GM12878 (cell line): ENCODE data around the gene NNAT. TPM values are rescaled to one million over a fixed set of nuclear protein-coding genes. Genes with fewer than 3 reads are reported as not detected.

ENCODE experiments used
- ATAC-seq: fragments of 200-7000 bp; cut with Tn5 transposase; 3 replicates; pipeline ENCODE4 v1.9.1; 2020; ENCODE audit warnings: mild to moderate bottlenecking, moderate library complexity
- BruUV-seq: library from RNA; stranded (reverse); fragments of 400-500 nt; replicated peaks from 2 replicates; lab custom pipeline; 2021; lab: Mats Ljungman, UMichigan
- CTCF ChIA-PET: fragments of 300-600 bp; sonication (Branson Sonifier 250); formaldehyde crosslinking; extraction: SDS; loops from one replicate; lab custom pipeline; 2021; ENCODE audit warnings: inconsistent platforms; lab: Yijun Ruan, JAX
- POLR2A ChIA-PET: fragments of 350-600 bp; formaldehyde crosslinking; extraction: SDS; loops from one replicate; lab custom pipeline; 2021; ENCODE audit warnings: inconsistent platforms; lab: Charles Lee
- RAD21 ChIA-PET: fragments of 300-600 bp; sonication (Branson Sonifier 250); formaldehyde crosslinking; loops from one replicate; lab custom pipeline; 2023; ENCODE audit warnings: antibody characterized with exemption; ENCODE audit not compliant: unreplicated experiment; lab: Charles Lee
- SMC1A ChIA-PET: fragments of 300-600 bp; sonication (Branson Sonifier 250); formaldehyde crosslinking; loops from one replicate; lab custom pipeline; 2023; ENCODE audit not compliant: unreplicated experiment, uncharacterized antibody; lab: Charles Lee
- DNase-seq: peaks from one replicate; pipeline ENCODE4 v3.0.0-alpha.2; 2011; ENCODE audit warnings: low read depth, low spot score
- FAIRE-seq: peaks from 3 replicates; lab custom pipeline; 2011; peaks lifted over from hg19 to GRCh38; lab: Jason Lieb, UNC
- H2AFZ ChIP-seq: 2 replicates; pipeline ENCODE4 v1.6.0; 2011; ENCODE audit warnings: low read depth, low read length, control low read depth; ENCODE audit not compliant: control insufficient read depth
- H3K27ac ChIP-seq: 2 replicates; pipeline ENCODE4 v1.5.1; 2011; ENCODE audit warnings: control low read depth; ENCODE audit not compliant: control insufficient read depth, insufficient read depth
- H3K27me3 ChIP-seq, 2 experiments: replicated peaks in 1 of 2; 2 replicates each; pipeline versions ENCODE4 v1.6.0 to v1.6.1; 2011; ENCODE audit warnings: low read length in 1 of 2; ENCODE audit not compliant: control insufficient read depth in 2 of 2, insufficient read depth in 2 of 2
- H3K36me3 ChIP-seq, 2 experiments: 2 replicates each; pipeline ENCODE4 v1.5.1; 2011; ENCODE audit warnings: low read length in 1 of 2; ENCODE audit not compliant: control insufficient read depth in 2 of 2, insufficient read depth in 2 of 2
- H3K4me1 ChIP-seq: 2 replicates; pipeline ENCODE4 v1.6.1; 2011; ENCODE audit warnings: mild to moderate bottlenecking, low read length, moderate library complexity, mixed read lengths; ENCODE audit not compliant: control insufficient read depth, insufficient read depth
- H3K4me2 ChIP-seq: 2 replicates; pipeline ENCODE4 v1.6.0; 2011; ENCODE audit warnings: control low read depth; ENCODE audit not compliant: control insufficient read depth, insufficient read depth
- H3K4me3 ChIP-seq: fragments of 200-600 bp; sonication (generic); 2 replicates; pipeline ENCODE4 v1.5.1; 2016
- H3K79me2 ChIP-seq: 2 replicates; pipeline ENCODE4 v1.6.0; 2011; ENCODE audit warnings: low read length; ENCODE audit not compliant: control insufficient read depth, insufficient read depth
- H3K9ac ChIP-seq: 2 replicates; pipeline ENCODE4 v1.8.0; 2011; ENCODE audit warnings: low read length, control low read depth, mixed read lengths; ENCODE audit not compliant: control insufficient read depth, insufficient read depth
- H3K9me3 ChIP-seq: replicated peaks from 3 replicates; pipeline ENCODE4 v1.5.1; 2011; ENCODE audit warnings: mild to moderate bottlenecking, low read length; ENCODE audit not compliant: control insufficient read depth, insufficient read depth
- H4K20me1 ChIP-seq: 2 replicates; pipeline ENCODE4 v1.6.0; 2011; ENCODE audit not compliant: control insufficient read depth, insufficient read depth
- ATF7 ChIP-seq: fragments of 450-650 bp; IDR thresholded peaks from 2 replicates; pipeline ENCODE4 v1.6.1; 2016; ENCODE audit warnings: low read depth, mild to moderate bottlenecking
- CHD2 ChIP-seq: IDR thresholded peaks from 2 replicates; pipeline ENCODE4 v1.6.1; 2011; ENCODE audit warnings: low read depth, low read length, improper control_type of control experiment, borderline replicate concordance
- DPF2 ChIP-seq: fragments of 450-650 bp; IDR thresholded peaks from 2 replicates; pipeline ENCODE4 v1.6.1; 2017; ENCODE audit warnings: mild to moderate bottlenecking
- EED ChIP-seq: sonication (generic); IDR thresholded peaks from 2 replicates; pipeline ENCODE4 v1.6.1; 2016; ENCODE audit warnings: antibody characterized with exemption, low read depth
- EZH2 ChIP-seq: IDR thresholded peaks from 2 replicates; pipeline ENCODE4 v1.6.1; 2012; ENCODE audit warnings: low read depth, mild to moderate bottlenecking, control low read depth, inconsistent platforms, low read length, borderline replicate concordance; ENCODE audit not compliant: control insufficient read depth
- IKZF2 ChIP-seq, 2 experiments: fragments of 450-650 bp; IDR thresholded peaks; 2 replicates each; pipeline ENCODE4 v1.6.1; 2017; ENCODE audit warnings: mild to moderate bottlenecking in 2 of 2, moderate library complexity in 2 of 2
- IRF4 ChIP-seq: IDR thresholded peaks from 2 replicates; pipeline ENCODE4 v1.6.1; 2011; ENCODE audit warnings: low read depth, low read length
- MTA3 ChIP-seq: IDR thresholded peaks from 2 replicates; pipeline ENCODE4 v1.6.1; 2012; ENCODE audit warnings: low read length, inconsistent platforms, borderline replicate concordance
- MXI1 ChIP-seq: fragments of 150-350 bp; IDR thresholded peaks from 2 replicates; pipeline ENCODE4 v1.6.1; 2011; ENCODE audit warnings: low read depth, mild to moderate bottlenecking, inconsistent platforms, low read length, improper control_type of control experiment
- RUNX3 ChIP-seq: IDR thresholded peaks from 2 replicates; pipeline ENCODE4 v1.6.1; 2012; ENCODE audit warnings: low read length, inconsistent platforms
- SPI1 ChIP-seq: IDR thresholded peaks from 2 replicates; pipeline ENCODE4 v1.6.1; 2011; ENCODE audit warnings: low read depth, mild to moderate bottlenecking, low read length, moderate library complexity, borderline replicate concordance; ENCODE audit not compliant: insufficient read depth
- SRF ChIP-seq, 2 experiments: IDR thresholded peaks; 2 replicates each; pipeline ENCODE4 v1.6.1; 2011; ENCODE audit warnings: low read depth in 2 of 2, low read length in 2 of 2, mild to moderate bottlenecking in 1 of 2, moderate library complexity in 1 of 2
- YBX1 ChIP-seq: fragments of 450-650 bp; IDR thresholded peaks from 2 replicates; pipeline ENCODE4 v1.6.1; 2016; ENCODE audit warnings: antibody characterized with exemption
- ZSCAN29 ChIP-seq: fragments of 450-650 bp; IDR thresholded peaks from 2 replicates; pipeline ENCODE4 v1.6.1; 2017; ENCODE audit warnings: mild to moderate bottlenecking, moderate library complexity
- WGBS: methylation state at CpG from one replicate; pipeline ENCODE4 v1.1.6; 2016; ENCODE audit warnings: low lambda C conversion rate; ENCODE audit not compliant: insufficient replicate concordance, insufficient coverage; ENCODE audit errors: missing lambda C conversion rate; 5-methylcytosine and 5-hydroxymethylcytosine counted together
- in situ Hi-C: fragments of 300-500 bp; cut with MboI; formaldehyde crosslinking; loops from 9 replicates; pipeline ENCODE4 v1.14.3; 2018; ENCODE audit warnings: mixed read lengths
- intact Hi-C: fragments of 100-400 bp; cut with micrococcal nuclease; formaldehyde crosslinking; loops from one replicate; pipeline ENCODE4 v1.14.2; 2022; ENCODE audit not compliant: unreplicated experiment
- polyA plus RNA-seq, 11 experiments: library from polyadenylated mRNA; depleted of rRNA in 4 of 11; unstranded in 6 of 11; stranded (reverse) in 5 of 11; fragments of >200 nt; fragmentation: Nextera tagmentation in 4 of 11; fragmentation: Illumina TruSeq in 1 of 11; extraction: Ambion mirVana in 4 of 11; extraction: Trizol in 1 of 11; gene quantifications; 1 replicate in 1 of 11; 2 replicates in 10 of 11; pipeline versions ENCODE4 v1.2.1 to v1.2.3, GENCODE V29; 2011 to 2016; ENCODE audit warnings: inconsistent platforms in 2 of 11, missing spikeins in 2 of 11, low read depth in 1 of 11
- total RNA-seq, 4 experiments: library from RNA; depleted of rRNA in 3 of 4; stranded (reverse); fragments of >200 nt in 3 of 4; fragmentation: Illumina TruSeq in 1 of 4; extraction: Trizol in 1 of 4; gene quantifications; 2 replicates each; pipeline versions ENCODE4 v1.2.1 to v1.2.3, GENCODE V29; 2013 to 2021
- TF ChIP-seq, protein P1 (sequence below): IDR thresholded peaks from 2 replicates; pipeline ENCODE4 v1.6.1; 2012; ENCODE audit warnings: improper control_type of control experiment, low read depth, low read length; ENCODE audit not compliant: insufficient replicate concordance

NNAT gene
- total and polyA plus RNA-seq, 10 of the 15 experiments (the other 5 are each of a cell fraction or from before 2014, with no cell fraction given): 0.22 to 0.99 (median 0.42) TPM; not detected in 7

DNA sequence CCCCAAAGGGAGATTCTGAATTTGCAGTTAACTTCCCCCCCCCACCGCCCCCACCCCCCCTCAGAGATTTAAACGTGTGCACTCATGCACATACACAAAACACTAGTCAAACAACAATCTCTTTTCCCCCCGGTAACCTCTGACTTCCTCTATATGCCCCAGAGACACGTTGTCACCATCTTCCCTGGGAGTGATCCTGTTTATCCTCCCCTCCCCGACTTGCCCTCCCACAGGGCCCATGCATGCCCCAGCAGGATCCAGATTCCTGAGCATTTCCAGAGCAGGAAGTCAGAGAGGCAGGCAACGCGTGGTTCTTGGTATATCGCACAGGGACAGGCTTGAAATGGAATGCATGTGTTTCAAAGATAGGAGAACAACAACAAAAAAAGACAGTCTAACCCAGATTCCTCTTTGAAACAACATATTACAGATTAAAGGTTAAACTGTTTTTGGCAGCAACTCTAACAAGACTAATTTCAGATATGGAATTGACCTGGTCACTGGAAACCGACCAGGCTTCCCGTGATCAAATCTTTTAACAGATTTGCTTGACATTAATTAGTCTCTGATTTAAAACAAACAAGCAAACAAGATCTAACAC lies 5.3 kb downstream of the NNAT start:
- CTCF ChIA-PET: interaction anchor here (13.3 to 13.5 kb wide), 2 partner anchors 258 to 331 kb away, joined by 200 to 282 read pairs; no protein-coding TSS in a partner anchor
- Histone ChIP-seq H3K36me3 (no peaks in the 10 kb centered on the region; a peak in 1 of 4 replicates), H3K4me2 (peak overlapping the region; percentile 85), H3K4me1 (peaks cover 16% of the 10 kb centered on the region), H3K4me3 (peak overlapping the region; percentile 89), H3K27me3 (no peaks in the 10 kb centered on the region), H2AFZ (no peak overlapping the region), H3K9me3 (no peaks in the 10 kb centered on the region), H3K9ac (peak overlapping the region; percentile 98), H4K20me1 (peaks cover 7% of the 10 kb centered on the region; the same call in 1 of the 2 replicates), H3K27ac (peak overlapping the region; percentile 50), H3K79me2 (peaks cover 34% of the 10 kb centered on the region)
- TF ChIP-seq SPI1 (peak; percentile 41; the same call in 1 of the 2 replicates), IRF4 (no peak), YBX1 (no peak), SRF (IDR thresholded peaks at IDR 0.05; ENCODE audit: low read depth in 2 of 2, low read length in 2 of 2) (no peak), ATF7 (no peak), CHD2 (0 out of 2 replicates have a peak, but pooled peaks have one; percentile 18), EED (no peak), RUNX3 (no peak), DPF2 (no peak), EZH2 (no peak), MTA3 (no peak), ZSCAN29 (no peak), IKZF2 (IDR thresholded peaks at IDR 0.05) (no peak), MXI1 (0 out of 2 replicates have a peak, but pooled peaks have one; percentile 32)
- TF ChIP-seq, protein P1, sequence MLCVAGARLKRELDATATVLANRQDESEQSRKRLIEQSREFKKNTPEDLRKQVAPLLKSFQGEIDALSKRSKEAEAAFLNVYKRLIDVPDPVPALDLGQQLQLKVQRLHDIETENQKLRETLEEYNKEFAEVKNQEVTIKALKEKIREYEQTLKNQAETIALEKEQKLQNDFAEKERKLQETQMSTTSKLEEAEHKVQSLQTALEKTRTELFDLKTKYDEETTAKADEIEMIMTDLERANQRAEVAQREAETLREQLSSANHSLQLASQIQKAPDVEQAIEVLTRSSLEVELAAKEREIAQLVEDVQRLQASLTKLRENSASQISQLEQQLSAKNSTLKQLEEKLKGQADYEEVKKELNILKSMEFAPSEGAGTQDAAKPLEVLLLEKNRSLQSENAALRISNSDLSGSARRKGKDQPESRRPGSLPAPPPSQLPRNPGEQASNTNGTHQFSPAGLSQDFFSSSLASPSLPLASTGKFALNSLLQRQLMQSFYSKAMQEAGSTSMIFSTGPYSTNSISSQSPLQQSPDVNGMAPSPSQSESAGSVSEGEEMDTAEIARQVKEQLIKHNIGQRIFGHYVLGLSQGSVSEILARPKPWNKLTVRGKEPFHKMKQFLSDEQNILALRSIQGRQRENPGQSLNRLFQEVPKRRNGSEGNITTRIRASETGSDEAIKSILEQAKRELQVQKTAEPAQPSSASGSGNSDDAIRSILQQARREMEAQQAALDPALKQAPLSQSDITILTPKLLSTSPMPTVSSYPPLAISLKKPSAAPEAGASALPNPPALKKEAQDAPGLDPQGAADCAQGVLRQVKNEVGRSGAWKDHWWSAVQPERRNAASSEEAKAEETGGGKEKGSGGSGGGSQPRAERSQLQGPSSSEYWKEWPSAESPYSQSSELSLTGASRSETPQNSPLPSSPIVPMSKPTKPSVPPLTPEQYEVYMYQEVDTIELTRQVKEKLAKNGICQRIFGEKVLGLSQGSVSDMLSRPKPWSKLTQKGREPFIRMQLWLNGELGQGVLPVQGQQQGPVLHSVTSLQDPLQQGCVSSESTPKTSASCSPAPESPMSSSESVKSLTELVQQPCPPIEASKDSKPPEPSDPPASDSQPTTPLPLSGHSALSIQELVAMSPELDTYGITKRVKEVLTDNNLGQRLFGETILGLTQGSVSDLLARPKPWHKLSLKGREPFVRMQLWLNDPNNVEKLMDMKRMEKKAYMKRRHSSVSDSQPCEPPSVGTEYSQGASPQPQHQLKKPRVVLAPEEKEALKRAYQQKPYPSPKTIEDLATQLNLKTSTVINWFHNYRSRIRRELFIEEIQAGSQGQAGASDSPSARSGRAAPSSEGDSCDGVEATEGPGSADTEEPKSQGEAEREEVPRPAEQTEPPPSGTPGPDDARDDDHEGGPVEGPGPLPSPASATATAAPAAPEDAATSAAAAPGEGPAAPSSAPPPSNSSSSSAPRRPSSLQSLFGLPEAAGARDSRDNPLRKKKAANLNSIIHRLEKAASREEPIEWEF: no peak
- intact Hi-C loops: loop anchor here (2.0 kb wide), 1 partner anchor 118 kb away; no protein-coding TSS in a partner anchor
- ATAC-seq: peak; percentile 11; the same call in 1 of the 3 replicates
- WGBS: under 1% methylated on average over 10 of the region's 10 CpGs
- POLR2A ChIA-PET: no interaction called here
- RAD21 ChIA-PET: interaction anchor here (0.5 kb wide), 1 partner anchor 1028 kb away, joined by 3 read pairs; no protein-coding TSS in a partner anchor
- SMC1A ChIA-PET: interaction anchor here (1.2 to 4.2 kb wide), 3 partner anchors 11 to 331 kb away, joined by 3 to 36 read pairs (median 4); no protein-coding TSS in a partner anchor
- peak; percentile 18 for FAIRE-seq
- DNase-seq: no peak
- in situ Hi-C loops: loop anchor here (5.0 kb wide), 1 partner anchor 134 kb away; no protein-coding TSS in a partner anchor
- BruUV-seq: no TSS peak
